ENCODE data around the gene TBC1D5.
A peak's percentile ranks its signal among the peaks of the same experiment; 100 is the strongest.

The TBC1D5 gene

GRCh38 chr3:17234382-17234781, 508.0 kb downstream of the TBC1D5 start:
- no peaks in the 10 kb centered on the region for H3K36me3 ChIP-seq (ENCODE audit: insufficient read depth)
- no peaks in the 10 kb centered on the region for H3K27me3 ChIP-seq (ENCODE audit: insufficient read depth, low read depth)
- no peak overlapping the region for H3K27ac ChIP-seq
- no peak overlapping the region for H3K4me2 ChIP-seq
- H4K20me1 ChIP-seq (ENCODE audit: insufficient read depth), result no peaks in the 10 kb centered on the region
- H3K79me2 ChIP-seq (ENCODE audit: insufficient read depth, low read depth), result no peaks in the 10 kb centered on the region
- no peak overlapping the region for H3K9ac ChIP-seq
- H3K4me1 ChIP-seq (ENCODE audit: low read depth, poor library complexity, severe bottlenecking), result peaks cover 39% of the 10 kb centered on the region
- no peak overlapping the region for H2AFZ ChIP-seq (ENCODE audit: low read depth)
- no peak overlapping the region for H3K4me3 ChIP-seq (IDR thresholded peaks at IDR 0.05; ENCODE audit: insufficient read depth, low read depth, low read length)
- TF ChIP-seq CTCF (conservative IDR thresholded peaks at IDR 0.05; ENCODE audit: low read depth, low read length), result no peak

GRCh38 chr3:17233398-17233800, 509.0 kb downstream of the TBC1D5 start:
- no peak overlapping the region for H2AFZ ChIP-seq (ENCODE audit: low read depth)
- H3K27ac ChIP-seq, result no peak overlapping the region
- H3K36me3 ChIP-seq (ENCODE audit: insufficient read depth), result no peaks in the 10 kb centered on the region
- no peaks in the 10 kb centered on the region for H3K27me3 ChIP-seq (ENCODE audit: insufficient read depth, low read depth)
- H3K4me3 ChIP-seq (IDR thresholded peaks at IDR 0.05; ENCODE audit: insufficient read depth, low read depth, low read length), result no peak overlapping the region
- H3K9ac ChIP-seq, result no peak overlapping the region
- peaks cover 38% of the 10 kb centered on the region for H3K4me1 ChIP-seq (ENCODE audit: low read depth, poor library complexity, severe bottlenecking)
- no peaks in the 10 kb centered on the region for H3K79me2 ChIP-seq (ENCODE audit: insufficient read depth, low read depth)
- TF ChIP-seq CTCF (conservative IDR thresholded peaks at IDR 0.05; ENCODE audit: low read depth, low read length), result peak; percentile 72
- H4K20me1 ChIP-seq (ENCODE audit: insufficient read depth), result no peaks in the 10 kb centered on the region
- H3K4me2 ChIP-seq, result peak overlapping the region; percentile 10; the same call in 1 of the 2 replicates

GRCh38 chr3:17232442-17232841, 510.0 kb downstream of the TBC1D5 start:
- TF ChIP-seq CTCF (conservative IDR thresholded peaks at IDR 0.05; ENCODE audit: low read depth, low read length), result no peak
- Histone ChIP-seq H4K20me1 (ENCODE audit: insufficient read depth) (no peaks in the 10 kb centered on the region), H3K79me2 (ENCODE audit: insufficient read depth, low read depth) (no peaks in the 10 kb centered on the region)

GRCh38 chr3:17231537-17232261, 510.7 kb downstream of the TBC1D5 start:
- no peak overlapping the region for H2AFZ ChIP-seq (ENCODE audit: low read depth)
- no peak overlapping the region for H3K9ac ChIP-seq
- H3K27me3 ChIP-seq (ENCODE audit: insufficient read depth, low read depth), result no peaks in the 10 kb centered on the region
- no peaks in the 10 kb centered on the region for H4K20me1 ChIP-seq (ENCODE audit: insufficient read depth)
- H3K27ac ChIP-seq, result no peak overlapping the region
- peaks cover 28% of the 10 kb centered on the region for H3K4me1 ChIP-seq (ENCODE audit: low read depth, poor library complexity, severe bottlenecking)
- TF ChIP-seq CTCF (conservative IDR thresholded peaks at IDR 0.05; ENCODE audit: low read depth, low read length), result no peak
- no peaks in the 10 kb centered on the region for H3K79me2 ChIP-seq (ENCODE audit: insufficient read depth, low read depth)
- peak overlapping the region; percentile 10; the same call in 1 of the 2 replicates for H3K4me2 ChIP-seq
- no peak overlapping the region for H3K4me3 ChIP-seq (IDR thresholded peaks at IDR 0.05; ENCODE audit: insufficient read depth, low read depth, low read length)
- no peaks in the 10 kb centered on the region for H3K36me3 ChIP-seq (ENCODE audit: insufficient read depth)

More at GRCh38 chr3:17232442-17232841, 510.0 kb downstream of the TBC1D5 start:
- peaks cover 28% of the 10 kb centered on the region for H3K4me1 ChIP-seq (ENCODE audit: low read depth, poor library complexity, severe bottlenecking)
- no peaks in the 10 kb centered on the region for H3K36me3 ChIP-seq (ENCODE audit: insufficient read depth)
- no peak overlapping the region for H3K27ac ChIP-seq
- H3K9ac ChIP-seq, result no peak overlapping the region
- H2AFZ ChIP-seq (ENCODE audit: low read depth), result no peak overlapping the region
- no peak overlapping the region for H3K4me3 ChIP-seq (IDR thresholded peaks at IDR 0.05; ENCODE audit: insufficient read depth, low read depth, low read length)
- peak overlapping the region; percentile 10; the same call in 1 of the 2 replicates for H3K4me2 ChIP-seq
- no peaks in the 10 kb centered on the region for H3K27me3 ChIP-seq (ENCODE audit: insufficient read depth, low read depth)
